HL-60 (cell line): ENCODE measurements around the gene IL12RB2.
"Not testable (repeated sequence)": the region's sequence is repeated elsewhere in the genome, so short reads cannot be mapped to it uniquely, and the experiment has no call there.

Experiments used
- DNase-seq, 2 experiments: peaks; one replicate each; pipeline ENCODE4 v3.0.0-alpha.2; 2010 to 2020; ENCODE audit warnings: low read depth in 1 of 2, low spot score in 1 of 2
- H3K27ac ChIP-seq: fragments of 250-450 bp; sonication (Bioruptor Pico); replicated peaks from 2 replicates; pipeline ENCODE4 v1.5.1; 2020; ENCODE audit warnings: mild to moderate bottlenecking, moderate library complexity
- H3K27me3 ChIP-seq: fragments of 250-450 bp; sonication (Bioruptor Pico); 2 replicates; pipeline ENCODE4 v1.5.1; 2021; ENCODE audit warnings: mild to moderate bottlenecking, moderate library complexity; ENCODE audit not compliant: insufficient read depth, poor library complexity, severe bottlenecking
- H3K4me3 ChIP-seq: replicated peaks from 2 replicates; pipeline ENCODE4 v1.5.1; 2011; ENCODE audit warnings: mild to moderate bottlenecking, control low read depth, low read length; ENCODE audit not compliant: insufficient read depth
- GABPA ChIP-seq: IDR thresholded peaks from 2 replicates; pipeline ENCODE4 v1.6.1; 2012; ENCODE audit warnings: low read depth
- POLR2AphosphoS5 ChIP-seq: IDR thresholded peaks from 2 replicates; pipeline ENCODE4 v1.6.1; 2012; ENCODE audit warnings: low read depth
- REST ChIP-seq: IDR thresholded peaks from 2 replicates; pipeline ENCODE4 v1.6.1; 2012; ENCODE audit warnings: low read depth; ENCODE audit not compliant: insufficient replicate concordance
- SPI1 ChIP-seq: IDR thresholded peaks from 2 replicates; pipeline ENCODE4 v1.6.1; 2012; ENCODE audit warnings: low read depth, mild to moderate bottlenecking, borderline replicate concordance
- TF ChIP-seq, protein P1 (sequence below): IDR thresholded peaks from one replicate; pipeline ENCODE4 v1.5.1; 2011; ENCODE audit warnings: low read length, control low read depth, inconsistent platforms; ENCODE audit not compliant: insufficient read depth

The IL12RB2 gene

DNA sequence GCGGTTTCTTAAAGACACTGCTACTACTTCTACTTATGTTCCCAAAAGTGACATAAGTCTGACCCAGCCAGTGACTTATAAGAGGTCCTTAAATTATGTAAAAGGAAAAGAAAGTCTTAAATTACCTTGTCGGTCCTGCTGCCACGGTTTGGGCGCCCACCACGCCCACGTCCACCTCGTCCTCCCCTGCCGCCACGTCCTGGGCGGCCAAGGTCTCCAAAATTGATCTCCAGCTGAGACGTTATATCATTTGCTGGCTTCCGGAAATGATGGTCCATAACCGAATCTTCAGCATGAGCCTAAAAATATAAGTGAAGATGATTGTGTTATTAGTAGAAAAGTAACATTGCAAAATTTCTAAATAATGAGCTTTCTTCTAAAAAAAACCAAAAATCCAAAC, 107.4 kb downstream of the IL12RB2 start:
- Histone ChIP-seq H3K27ac (no peak overlapping the region), H3K27me3 (no peaks in the 10 kb centered on the region), H3K4me3 (no peak overlapping the region)
- TF ChIP-seq REST (no peak), POLR2AphosphoS5 (no peak), GABPA (no peak), SPI1 (no peak)
- TF ChIP-seq, protein P1, sequence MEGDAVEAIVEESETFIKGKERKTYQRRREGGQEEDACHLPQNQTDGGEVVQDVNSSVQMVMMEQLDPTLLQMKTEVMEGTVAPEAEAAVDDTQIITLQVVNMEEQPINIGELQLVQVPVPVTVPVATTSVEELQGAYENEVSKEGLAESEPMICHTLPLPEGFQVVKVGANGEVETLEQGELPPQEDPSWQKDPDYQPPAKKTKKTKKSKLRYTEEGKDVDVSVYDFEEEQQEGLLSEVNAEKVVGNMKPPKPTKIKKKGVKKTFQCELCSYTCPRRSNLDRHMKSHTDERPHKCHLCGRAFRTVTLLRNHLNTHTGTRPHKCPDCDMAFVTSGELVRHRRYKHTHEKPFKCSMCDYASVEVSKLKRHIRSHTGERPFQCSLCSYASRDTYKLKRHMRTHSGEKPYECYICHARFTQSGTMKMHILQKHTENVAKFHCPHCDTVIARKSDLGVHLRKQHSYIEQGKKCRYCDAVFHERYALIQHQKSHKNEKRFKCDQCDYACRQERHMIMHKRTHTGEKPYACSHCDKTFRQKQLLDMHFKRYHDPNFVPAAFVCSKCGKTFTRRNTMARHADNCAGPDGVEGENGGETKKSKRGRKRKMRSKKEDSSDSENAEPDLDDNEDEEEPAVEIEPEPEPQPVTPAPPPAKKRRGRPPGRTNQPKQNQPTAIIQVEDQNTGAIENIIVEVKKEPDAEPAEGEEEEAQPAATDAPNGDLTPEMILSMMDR = no peak
- no peak for DNase-seq

GRCh38 chr1:67417733-67418132, 110.1 kb downstream of the IL12RB2 start:
- H3K4me3 ChIP-seq, DNase-seq, H3K27ac ChIP-seq, H3K27me3 ChIP-seq: not testable (repeated sequence)

DNA sequence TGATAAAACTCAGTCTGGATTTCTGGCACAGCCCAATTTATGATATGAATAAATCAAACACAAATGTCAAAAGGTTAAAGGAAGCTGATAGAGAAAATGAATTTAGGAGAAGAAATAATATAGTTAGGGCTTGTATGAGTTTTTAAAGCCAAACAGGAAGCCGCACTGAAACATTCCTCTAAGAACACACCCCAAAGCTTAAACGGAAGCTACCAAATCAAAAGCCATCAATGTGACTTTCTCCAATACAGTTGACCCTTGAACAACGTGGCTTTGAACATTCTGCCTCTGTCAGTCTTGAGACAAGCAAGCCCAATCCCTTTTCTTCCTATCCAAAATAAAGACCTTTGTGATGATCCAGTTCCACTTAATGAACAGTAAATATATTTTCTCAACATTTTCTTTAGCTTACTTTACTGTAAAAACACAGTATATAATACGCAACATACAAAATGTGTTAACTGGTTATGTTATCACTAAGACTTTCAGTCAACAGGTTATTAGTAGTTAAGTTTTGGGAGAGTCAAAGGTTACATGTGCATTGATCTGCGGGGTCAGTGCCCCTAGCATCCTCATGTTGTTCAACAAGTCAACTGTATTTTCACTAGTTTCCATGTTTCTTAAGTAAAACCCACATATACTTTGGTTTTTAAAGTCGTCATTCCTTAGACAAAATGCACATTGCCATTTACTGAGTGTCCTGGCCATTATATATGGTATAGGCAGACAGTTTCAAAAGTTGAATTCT, 111.3 kb downstream of the IL12RB2 start:
- Histone ChIP-seq H3K27ac (no peak overlapping the region), H3K4me3 (no peak overlapping the region), H3K27me3 (no peaks in the 10 kb centered on the region)
- DNase-seq = no peak
- no peak for TF ChIP-seq REST
- TF ChIP-seq, protein P1 = no peak
- no peak for TF ChIP-seq SPI1
- no peak for TF ChIP-seq POLR2AphosphoS5
- TF ChIP-seq GABPA = no peak

DNA sequence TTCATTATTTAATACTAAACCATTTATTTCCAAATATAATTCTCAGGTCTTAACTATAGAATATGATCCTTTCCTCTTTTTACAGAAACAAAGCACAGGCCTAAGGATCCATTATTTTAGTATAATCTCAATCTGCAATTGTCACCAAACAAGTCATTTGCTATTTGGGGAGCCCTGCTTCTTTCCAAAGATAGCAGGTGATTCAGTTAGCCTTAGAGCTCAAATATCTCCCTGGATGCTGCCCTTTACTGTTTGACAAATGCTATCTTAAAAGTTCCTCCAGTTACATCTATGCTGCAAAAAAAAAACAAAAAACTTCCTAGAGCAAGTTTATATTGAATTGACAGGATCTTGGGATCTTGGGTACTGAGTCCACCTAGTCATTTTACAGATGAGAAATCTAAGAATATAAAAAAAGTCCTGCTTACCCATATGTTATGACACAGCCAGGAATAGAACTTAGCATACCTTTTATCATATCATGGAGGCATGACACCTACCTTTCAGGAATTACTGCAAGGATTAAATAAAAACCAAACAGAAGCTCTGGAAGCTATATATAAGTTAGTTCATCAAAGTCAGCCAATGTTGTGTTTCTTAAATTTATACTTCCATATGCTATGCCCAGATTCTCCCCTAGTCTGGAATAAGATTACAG, 113.3 kb downstream of the IL12RB2 start:
- no peak for TF ChIP-seq SPI1
- TF ChIP-seq GABPA = no peak
- no peak for TF ChIP-seq POLR2AphosphoS5
- TF ChIP-seq REST = no peak
- TF ChIP-seq, protein P1 = no peak
- DNase-seq = no peak
- Histone ChIP-seq H3K27ac (no peak overlapping the region), H3K27me3 (no peaks in the 10 kb centered on the region), H3K4me3 (no peak overlapping the region)
